Neutrophil (primary cell): ENCODE measurements around the gene C16orf95.

Experiments
- H3K27ac ChIP-seq: fragments of 200-600 bp; sonication (generic); 2 replicates; pipeline ENCODE4 v1.5.1; 2016; ENCODE audit warnings: mild to moderate bottlenecking, moderate library complexity
- H3K27me3 ChIP-seq: fragments of 200-600 bp; sonication (generic); 2 replicates; pipeline ENCODE4 v1.6.0; 2016; ENCODE audit warnings: mild to moderate bottlenecking
- H3K36me3 ChIP-seq: fragments of 200-600 bp; sonication (generic); 2 replicates; pipeline ENCODE4 v1.5.1; 2017
- H3K4me1 ChIP-seq, 2 experiments: fragments of 200-600 bp in 1 of 2; sonication (generic) in 1 of 2; 1 replicate in 1 of 2; 2 replicates in 1 of 2; pipeline versions ENCODE4 v1.5.1 to v1.6.1; 2013 to 2016; ENCODE audit warnings: low read depth in 1 of 2, low read length in 1 of 2, mild to moderate bottlenecking in 1 of 2, moderate library complexity in 1 of 2; ENCODE audit not compliant: control insufficient read depth in 1 of 2, insufficient read depth in 1 of 2
- H3K4me3 ChIP-seq, 2 experiments: fragments of 200-600 bp in 1 of 2; sonication (generic) in 1 of 2; 1 replicate in 1 of 2; 2 replicates in 1 of 2; pipeline ENCODE4 v1.5.1; 2013 to 2016; ENCODE audit warnings: low read depth in 1 of 2, low read length in 1 of 2, mild to moderate bottlenecking in 1 of 2, moderate library complexity in 1 of 2
- H3K9me3 ChIP-seq: fragments of 200-600 bp; sonication (generic); 2 replicates; pipeline ENCODE4 v1.5.1; 2016
- TF ChIP-seq, protein P1 (sequence below): fragments of 200-600 bp; sonication (generic); IDR thresholded peaks from 2 replicates; pipeline ENCODE4 v1.5.1; 2016; ENCODE audit warnings: antibody characterized with exemption

C16orf95 gene

GRCh38 chr16:87331241-87331801 lies 14.1 kb upstream of the C16orf95 start:
- Histone ChIP-seq H3K4me3 (no peak overlapping the region), H3K27me3 (no peaks in the 10 kb centered on the region), H3K4me1 (no peaks in the 10 kb centered on the region), H3K36me3 (peaks cover 5% of the 10 kb centered on the region), H3K27ac (no peak overlapping the region), H3K9me3 (no peaks in the 10 kb centered on the region)
- TF ChIP-seq, protein P1, sequence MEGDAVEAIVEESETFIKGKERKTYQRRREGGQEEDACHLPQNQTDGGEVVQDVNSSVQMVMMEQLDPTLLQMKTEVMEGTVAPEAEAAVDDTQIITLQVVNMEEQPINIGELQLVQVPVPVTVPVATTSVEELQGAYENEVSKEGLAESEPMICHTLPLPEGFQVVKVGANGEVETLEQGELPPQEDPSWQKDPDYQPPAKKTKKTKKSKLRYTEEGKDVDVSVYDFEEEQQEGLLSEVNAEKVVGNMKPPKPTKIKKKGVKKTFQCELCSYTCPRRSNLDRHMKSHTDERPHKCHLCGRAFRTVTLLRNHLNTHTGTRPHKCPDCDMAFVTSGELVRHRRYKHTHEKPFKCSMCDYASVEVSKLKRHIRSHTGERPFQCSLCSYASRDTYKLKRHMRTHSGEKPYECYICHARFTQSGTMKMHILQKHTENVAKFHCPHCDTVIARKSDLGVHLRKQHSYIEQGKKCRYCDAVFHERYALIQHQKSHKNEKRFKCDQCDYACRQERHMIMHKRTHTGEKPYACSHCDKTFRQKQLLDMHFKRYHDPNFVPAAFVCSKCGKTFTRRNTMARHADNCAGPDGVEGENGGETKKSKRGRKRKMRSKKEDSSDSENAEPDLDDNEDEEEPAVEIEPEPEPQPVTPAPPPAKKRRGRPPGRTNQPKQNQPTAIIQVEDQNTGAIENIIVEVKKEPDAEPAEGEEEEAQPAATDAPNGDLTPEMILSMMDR = no peak

- H3K27ac ChIP-seq = no peak overlapping the region
- H3K4me3 ChIP-seq = no peak overlapping the region
- H3K36me3 ChIP-seq = peaks cover 5% of the 10 kb centered on the region
- no peaks in the 10 kb centered on the region for H3K9me3 ChIP-seq
- TF ChIP-seq, protein P1 = no peak
- no peaks in the 10 kb centered on the region for H3K4me1 ChIP-seq
- H3K27me3 ChIP-seq = no peaks in the 10 kb centered on the region
Measured at GRCh38 chr16:87330646-87331045, 13.5 kb upstream of the C16orf95 start.

DNA sequence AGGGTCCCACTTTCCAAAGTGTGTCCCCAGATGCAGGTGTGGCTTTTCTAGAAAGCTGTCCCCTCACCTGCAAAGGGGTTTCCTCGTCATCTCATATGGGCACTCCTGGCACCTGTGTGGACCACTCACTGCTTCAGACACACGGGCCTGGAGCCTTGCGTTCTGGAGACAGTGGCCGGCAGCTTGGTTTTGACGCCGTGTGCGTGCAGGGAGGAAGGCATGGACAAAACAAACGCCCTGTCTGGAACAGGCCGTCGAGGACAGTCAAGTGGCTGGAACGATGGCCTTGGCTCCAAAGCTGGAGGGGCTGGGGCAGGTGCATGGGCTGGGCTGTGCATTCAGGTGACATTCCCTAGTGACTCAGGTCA lies 13.0 kb upstream of the C16orf95 start:
- no peaks in the 10 kb centered on the region for H3K4me1 ChIP-seq
- no peak overlapping the region for H3K4me3 ChIP-seq
- no peak overlapping the region for H3K27ac ChIP-seq
- no peaks in the 10 kb centered on the region for H3K9me3 ChIP-seq
- peaks cover 5% of the 10 kb centered on the region for H3K36me3 ChIP-seq
- no peaks in the 10 kb centered on the region for H3K27me3 ChIP-seq
- TF ChIP-seq, protein P1 = no peak

DNA sequence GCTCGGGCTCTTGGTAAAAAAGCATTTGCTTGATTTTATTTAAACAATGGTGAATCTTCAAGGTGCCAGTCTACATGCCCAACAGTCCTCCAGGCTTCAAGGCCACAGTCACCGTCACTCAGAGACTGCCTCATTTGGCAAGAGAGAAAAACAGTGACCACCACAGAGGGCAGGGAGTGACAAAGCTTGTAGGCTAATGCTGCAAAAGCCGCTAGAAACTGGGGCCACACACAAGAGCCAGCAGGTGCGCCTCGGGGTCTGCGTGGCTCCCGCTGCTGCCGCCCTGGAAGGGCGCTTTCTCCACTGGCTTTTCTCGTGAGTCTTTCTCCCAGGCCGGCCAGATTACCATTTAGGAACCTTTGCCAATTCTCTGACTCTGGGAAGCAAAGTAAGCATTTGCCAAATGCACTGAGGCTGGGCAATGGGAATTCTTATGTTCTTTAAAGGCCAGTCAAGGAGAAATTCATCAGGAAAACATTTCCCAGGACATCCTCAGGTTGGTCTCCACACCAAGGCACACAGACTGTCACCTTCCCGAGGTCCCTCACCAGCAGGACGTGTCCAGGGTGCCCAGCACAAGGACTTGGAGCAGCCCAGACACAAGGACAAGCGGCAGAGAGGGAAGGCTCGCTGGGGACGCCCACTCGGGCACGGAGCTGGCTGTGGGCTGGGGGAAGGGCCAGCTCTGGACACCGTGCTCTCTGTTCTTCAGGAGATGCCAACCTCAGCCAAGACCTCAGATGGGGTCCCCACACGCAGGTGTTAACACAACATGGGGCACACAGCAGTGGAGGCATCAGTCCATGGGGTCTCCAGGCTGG lies 12.5 kb upstream of the C16orf95 start:
- Histone ChIP-seq H3K36me3 (no peaks in the 10 kb centered on the region), H3K27ac (no peak overlapping the region), H3K27me3 (no peaks in the 10 kb centered on the region), H3K4me1 (no peaks in the 10 kb centered on the region), H3K4me3 (no peak overlapping the region), H3K9me3 (no peaks in the 10 kb centered on the region)
- TF ChIP-seq, protein P1 = no peak

GRCh38 chr16:87328846-87329245 lies 11.7 kb upstream of the C16orf95 start:
- no peaks in the 10 kb centered on the region for H3K36me3 ChIP-seq

More at GRCh38 chr16:87328846-87329245, 11.7 kb upstream of the C16orf95 start:
- H3K4me3 ChIP-seq = no peak overlapping the region
- H3K4me1 ChIP-seq = no peaks in the 10 kb centered on the region
- TF ChIP-seq, protein P1 = no peak
- no peak overlapping the region for H3K27ac ChIP-seq
- H3K9me3 ChIP-seq = no peaks in the 10 kb centered on the region
- no peaks in the 10 kb centered on the region for H3K27me3 ChIP-seq
